GM10847 (cell line): Measurements from ENCODE around the gene RAPGEF2.

Source experiments
- POLR2A ChIP-seq: IDR thresholded peaks from 2 replicates; pipeline ENCODE4 v1.6.1; 2011; ENCODE audit not compliant: insufficient read length; ENCODE audit errors: extremely low read depth

The RAPGEF2 gene

GRCh38 chr4:159197260-159197884, 94.5 kb downstream of the RAPGEF2 start:
- TF ChIP-seq POLR2A = no peak

GRCh38 chr4:159197885-159198269, 95.0 kb downstream of the RAPGEF2 start:
- TF ChIP-seq POLR2A = no peak

DNA sequence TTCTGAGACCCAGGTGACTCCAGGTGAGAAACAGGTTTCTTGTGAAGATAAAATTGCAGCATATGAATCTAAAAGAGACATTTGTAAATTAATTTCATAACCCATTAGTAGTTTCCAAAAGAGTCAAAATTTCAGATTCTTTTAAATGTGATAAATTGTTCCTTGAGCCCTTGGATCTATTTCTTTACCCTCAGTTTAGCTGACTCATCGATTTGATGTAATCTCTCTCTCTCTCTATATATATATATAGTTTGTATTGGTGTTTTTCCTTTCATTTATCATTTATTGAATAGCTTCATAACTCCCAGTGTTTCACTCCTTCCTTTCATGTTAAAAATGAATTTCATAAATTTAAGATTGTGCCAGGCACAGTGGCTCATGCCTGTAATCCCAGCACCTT, 96.9 kb downstream of the RAPGEF2 start:
- TF ChIP-seq POLR2A = no peak

DNA sequence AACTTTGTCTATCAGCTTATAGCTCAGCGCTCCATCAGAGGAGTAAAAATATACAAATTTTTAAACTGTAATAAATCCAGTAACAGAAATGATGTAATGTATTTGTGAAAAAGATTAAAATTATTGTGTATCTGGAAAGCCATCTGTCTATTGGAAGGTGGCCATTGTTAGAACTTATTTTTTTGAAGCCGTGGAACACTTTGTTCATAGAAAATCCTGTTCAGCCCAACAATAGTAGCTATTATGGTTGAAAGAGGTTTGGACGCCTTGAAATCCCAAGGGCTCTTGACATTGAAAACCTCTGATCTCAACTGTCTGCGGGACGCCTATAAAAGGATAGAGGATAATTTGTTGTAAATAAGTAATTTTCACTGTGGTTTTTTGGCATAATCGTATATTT, 98.3 kb downstream of the RAPGEF2 start:
- TF ChIP-seq POLR2A = no peak

DNA sequence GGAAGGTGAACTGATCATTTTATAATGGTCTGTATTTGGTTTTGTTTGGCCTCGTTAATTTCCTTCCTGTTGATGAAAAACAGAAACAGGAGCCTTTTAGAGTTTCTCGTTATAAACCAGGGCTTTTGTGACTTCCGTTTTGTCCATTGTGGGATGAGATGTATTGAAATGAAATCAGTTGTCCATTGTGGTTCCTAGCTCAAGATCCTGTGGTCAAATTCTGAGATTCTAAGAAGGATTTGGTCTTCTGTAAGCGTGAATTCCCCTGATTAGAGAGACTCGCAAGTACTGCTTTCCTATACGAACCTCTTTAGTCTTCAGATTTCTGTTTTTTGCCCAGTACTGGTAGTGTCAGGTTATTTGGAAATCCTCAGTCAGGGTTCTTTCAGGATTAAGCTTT, 101.7 kb downstream of the RAPGEF2 start:
- TF ChIP-seq POLR2A = no peak

- no peak for TF ChIP-seq POLR2A
Observed at GRCh38 chr4:159205466-159205865, 102.6 kb downstream of the RAPGEF2 start.

DNA sequence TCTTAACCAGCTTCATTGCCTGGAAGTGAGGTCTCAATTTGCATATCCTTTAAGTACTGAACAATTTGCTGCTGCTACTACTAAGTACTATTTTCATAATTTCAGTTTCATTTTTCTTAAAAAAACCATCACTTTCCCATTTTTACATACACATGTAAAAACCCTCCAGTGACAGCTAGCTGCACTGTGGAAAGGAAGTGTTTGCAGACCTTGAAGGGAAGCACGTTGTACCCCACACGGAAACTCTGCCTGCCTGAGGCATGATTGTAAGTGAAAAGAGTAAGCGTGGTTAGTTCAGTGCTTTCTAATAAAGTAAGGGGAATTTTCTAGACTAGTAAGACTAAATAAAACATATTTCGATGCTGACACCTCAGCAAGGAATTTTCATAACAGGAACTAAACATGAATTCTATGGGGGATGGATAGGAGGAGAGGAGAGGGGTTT, 103.6 kb downstream of the RAPGEF2 start:
- no peak for TF ChIP-seq POLR2A

GRCh38 chr4:159209249-159209648, 106.4 kb downstream of the RAPGEF2 start:
- TF ChIP-seq POLR2A = no peak

DNA sequence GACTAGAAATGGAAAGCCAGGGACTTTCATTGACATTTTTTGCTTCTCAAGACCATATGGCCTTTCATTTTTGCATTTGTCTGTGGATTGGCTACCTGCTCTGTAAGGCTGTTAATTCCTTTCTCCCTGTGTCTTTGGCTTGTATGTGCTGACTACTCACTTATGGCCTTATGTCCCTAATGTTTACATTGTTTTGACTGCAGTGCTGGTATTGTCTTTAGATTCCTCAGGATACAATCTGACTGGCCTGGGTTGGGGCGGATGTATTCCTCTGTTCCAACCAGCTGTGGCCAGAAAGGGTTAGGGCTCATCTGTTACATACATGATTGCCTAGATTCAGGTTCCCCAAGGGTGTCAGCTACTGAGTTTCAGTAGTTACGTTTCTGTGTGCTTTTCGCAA, 108.1 kb downstream of the RAPGEF2 start:
- no peak for TF ChIP-seq POLR2A

DNA sequence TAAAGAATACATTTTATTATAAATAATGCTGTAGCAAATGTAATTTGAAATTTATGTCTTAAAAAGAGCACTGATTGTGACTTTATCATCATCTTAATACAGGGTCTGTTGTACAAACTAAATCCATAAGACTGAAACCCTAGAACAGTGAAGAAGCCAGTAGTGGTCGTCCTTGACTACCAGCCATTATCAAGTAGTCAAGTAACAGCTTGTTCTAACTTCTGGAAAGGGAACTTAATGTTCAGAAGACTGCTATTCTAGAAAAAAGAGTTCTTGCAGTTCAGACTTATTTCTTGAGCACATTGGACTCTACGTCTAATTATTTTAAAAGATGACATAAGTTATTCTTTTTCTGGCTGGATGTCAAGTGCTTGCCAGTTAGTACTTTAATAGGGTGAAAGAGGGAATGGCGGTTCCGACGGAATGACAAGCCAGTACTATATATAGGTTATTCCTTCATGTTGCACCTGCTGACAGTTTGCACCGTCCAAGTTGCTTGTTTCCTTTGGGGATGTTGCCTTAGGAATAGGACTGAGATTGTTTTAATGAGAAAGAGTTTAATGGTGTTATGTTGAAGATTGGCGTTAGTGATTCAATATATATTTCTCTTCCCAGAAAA, 109.9 kb downstream of the RAPGEF2 start:
- no peak for TF ChIP-seq POLR2A

- TF ChIP-seq POLR2A = no peak
Observed at GRCh38 chr4:159216834-159217233, 114.0 kb downstream of the RAPGEF2 start.

- no peak for TF ChIP-seq POLR2A
Observed at GRCh38 chr4:159219862-159220261, 117.0 kb downstream of the RAPGEF2 start.

DNA sequence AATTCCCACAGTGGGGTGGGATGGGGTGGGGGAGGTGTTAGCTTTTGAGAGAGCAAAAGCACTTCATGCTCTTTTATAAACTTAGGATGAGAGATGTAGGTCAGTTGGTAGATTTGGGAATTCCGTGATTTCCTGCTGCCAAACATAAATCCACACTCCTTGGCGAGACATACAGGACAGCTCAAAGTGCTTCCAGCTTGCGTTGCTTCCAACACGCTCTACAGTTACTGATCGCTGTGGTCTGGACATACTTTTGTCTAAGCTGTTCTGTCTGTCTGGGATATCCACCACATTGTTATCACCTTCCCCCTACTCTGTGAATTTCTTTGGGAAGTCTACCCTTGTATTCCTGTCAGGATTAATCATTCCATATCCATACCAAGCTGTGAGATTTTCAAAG, 117.5 kb downstream of the RAPGEF2 start:
- TF ChIP-seq POLR2A = no peak

GRCh38 chr4:159221280-159221679, 118.4 kb downstream of the RAPGEF2 start:
- TF ChIP-seq POLR2A = no peak

- no peak for TF ChIP-seq POLR2A
Observed at GRCh38 chr4:159222043-159222552, 119.2 kb downstream of the RAPGEF2 start.

DNA sequence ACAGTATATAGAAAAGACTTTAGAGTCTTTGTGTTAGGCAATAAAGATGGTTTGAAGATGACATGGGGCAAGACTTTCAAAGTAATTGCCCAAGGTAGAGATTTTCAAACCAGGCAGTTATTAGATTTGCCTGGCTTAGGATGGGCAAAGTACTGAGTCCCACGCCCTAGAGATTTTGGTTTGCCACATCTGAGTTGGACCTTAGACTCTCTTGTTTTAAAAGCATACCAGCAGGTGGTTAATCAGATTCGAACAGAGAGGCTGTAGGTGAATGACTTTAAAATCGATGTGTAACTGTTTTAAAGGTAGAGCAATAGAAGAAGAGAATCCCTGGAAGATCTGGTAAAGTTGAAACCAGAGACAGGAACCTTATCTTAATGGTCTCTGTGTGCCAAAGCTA, 121.5 kb downstream of the RAPGEF2 start:
- TF ChIP-seq POLR2A = no peak

DNA sequence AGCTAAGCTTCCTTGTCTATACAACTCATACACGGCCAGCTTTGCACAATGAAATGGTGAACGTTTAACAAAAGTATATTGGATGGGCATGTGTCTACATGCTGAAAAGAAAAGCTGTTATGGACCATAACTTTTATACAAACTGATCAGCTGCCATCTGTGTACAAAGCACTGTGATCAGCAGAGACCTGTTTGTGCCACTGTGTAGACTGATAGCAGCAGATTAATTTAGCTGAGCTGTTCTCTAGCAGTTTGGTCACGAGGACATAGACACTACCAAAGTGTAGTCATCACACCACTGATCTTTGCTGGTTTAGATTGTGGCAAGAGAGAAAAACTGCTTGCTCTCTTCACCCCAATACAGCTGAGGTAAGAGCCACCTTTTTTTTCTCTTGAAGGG, 124.5 kb downstream of the RAPGEF2 start:
- no peak for TF ChIP-seq POLR2A
